DOHH2 (cell line): ENCODE measurements around the gene CPNE8.

Source experiments
- H3F3A ChIP-seq: fragments of 200-600 bp; sonication (generic), shearing (Covaris generic); 2 replicates; pipeline ENCODE4 v1.6.0; 2016; ENCODE audit warnings: antibody characterized with exemption, mild to moderate bottlenecking; ENCODE audit not compliant: control insufficient read depth, insufficient read depth
- H3K27ac ChIP-seq: fragments of 200-600 bp; sonication (generic); 2 replicates; pipeline ENCODE4 v1.5.1; 2014; ENCODE audit warnings: low read depth, mild to moderate bottlenecking, low read length, moderate library complexity
- H3K27me3 ChIP-seq: fragments of 200-600 bp; sonication (generic); 2 replicates; pipeline ENCODE4 v1.6.1; 2014; ENCODE audit warnings: mild to moderate bottlenecking, low read length, mixed read lengths; ENCODE audit not compliant: control insufficient read depth
- H3K36me3 ChIP-seq: fragments of 200-600 bp; sonication (generic); 2 replicates; pipeline ENCODE4 v1.6.1; 2014; ENCODE audit warnings: mild to moderate bottlenecking, low read length, moderate library complexity, mixed read lengths; ENCODE audit not compliant: control insufficient read depth
- H3K4me1 ChIP-seq: fragments of 200-600 bp; sonication (generic); 2 replicates; pipeline ENCODE4 v1.6.1; 2014; ENCODE audit warnings: mild to moderate bottlenecking, low read length, mixed read lengths; ENCODE audit not compliant: control insufficient read depth
- H3K4me2 ChIP-seq: fragments of 200-600 bp; sonication (generic); 2 replicates; pipeline ENCODE4 v1.6.0; 2014; ENCODE audit warnings: mild to moderate bottlenecking, low read length, moderate library complexity
- H3K4me3 ChIP-seq: fragments of 200-600 bp; sonication (generic); 2 replicates; pipeline ENCODE4 v1.5.1; 2014; ENCODE audit warnings: mild to moderate bottlenecking, low read length, mixed read lengths
- H3K79me2 ChIP-seq: fragments of 200-600 bp; sonication (generic); 2 replicates; pipeline ENCODE4 v1.6.1; 2014; ENCODE audit warnings: mild to moderate bottlenecking, low read length, mixed read lengths; ENCODE audit not compliant: control insufficient read depth
- H3K9me2 ChIP-seq: fragments of 200-600 bp; sonication (generic); replicated peaks from 2 replicates; pipeline ENCODE4 v1.6.1; 2014; ENCODE audit warnings: mild to moderate bottlenecking, low read length, mixed read lengths; ENCODE audit not compliant: control insufficient read depth
- H3K9me3 ChIP-seq: fragments of 200-600 bp; sonication (generic); 2 replicates; pipeline ENCODE4 v1.6.1; 2014; ENCODE audit warnings: antibody characterized with exemption, low read length, mixed read lengths; ENCODE audit not compliant: control insufficient read depth, insufficient read depth
- H4K20me1 ChIP-seq: fragments of 200-600 bp; sonication (generic); 2 replicates; pipeline ENCODE4 v1.6.0; 2014; ENCODE audit warnings: low read depth, mild to moderate bottlenecking, antibody characterized with exemption, low read length, moderate library complexity; ENCODE audit not compliant: control insufficient read depth, insufficient read depth
- CTCF ChIP-seq: fragments of 200-600 bp; sonication (generic); IDR thresholded peaks from one replicate; pipeline ENCODE4 v1.5.1; 2014; ENCODE audit warnings: antibody characterized with exemption, mild to moderate bottlenecking, low read depth, low read length; ENCODE audit not compliant: poor library complexity, severe bottlenecking
- EZH2phosphoT487 ChIP-seq: fragments of 200-600 bp; sonication (generic); IDR thresholded peaks from 2 replicates; pipeline ENCODE4 v1.6.1; 2017; ENCODE audit warnings: borderline replicate concordance, mild to moderate bottlenecking, antibody characterized with exemption, low read length, moderate library complexity, mixed read lengths

CPNE8 gene

DNA sequence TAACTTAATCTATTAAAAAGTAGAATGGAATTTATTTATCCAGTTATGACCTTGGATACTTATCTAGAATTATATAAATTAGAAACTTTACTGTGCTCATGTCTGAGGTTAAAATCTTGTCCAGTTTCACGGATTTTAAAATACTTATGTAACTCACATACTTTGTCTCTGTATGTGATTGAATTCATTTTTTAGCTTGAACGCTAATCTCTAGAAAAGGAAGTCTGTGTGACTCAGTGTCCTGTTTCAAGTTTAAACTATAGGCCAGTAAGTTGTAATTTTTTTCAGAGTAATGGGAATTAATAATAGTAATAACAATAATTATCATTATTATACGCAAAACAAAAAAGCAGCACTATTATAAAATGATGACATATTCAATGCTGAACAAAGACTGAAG is 168.6 kb downstream of the CPNE8 start:
- no peaks in the 10 kb centered on the region for H3K27me3 ChIP-seq
- no peaks in the 10 kb centered on the region for H3K4me1 ChIP-seq
- no peak overlapping the region for H3K4me3 ChIP-seq

DNA sequence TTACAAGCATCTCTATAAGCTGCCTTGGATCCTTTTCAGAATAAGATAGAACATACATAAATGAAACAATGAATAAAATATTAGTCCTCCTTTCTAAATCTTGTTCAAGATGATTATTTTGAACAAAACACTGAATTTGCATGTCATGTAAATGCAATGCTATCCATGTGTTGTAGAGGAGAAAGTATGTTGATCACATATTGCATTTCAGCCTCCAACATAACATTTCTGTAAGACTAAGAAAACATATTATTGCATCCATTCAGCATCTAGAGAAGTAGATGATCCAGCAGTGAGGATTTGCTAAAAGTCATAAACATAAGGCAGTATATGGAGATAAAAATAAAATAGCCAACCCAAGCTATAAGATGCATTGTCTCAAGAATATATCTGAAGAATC is 172.6 kb downstream of the CPNE8 start:
- Histone ChIP-seq H3K9me3 (no peaks in the 10 kb centered on the region), H3F3A (no peaks in the 10 kb centered on the region), H3K9me2 (no peaks in the 10 kb centered on the region), H3K4me3 (no peak overlapping the region), H3K27me3 (no peaks in the 10 kb centered on the region), H3K79me2 (no peaks in the 10 kb centered on the region), H4K20me1 (no peaks in the 10 kb centered on the region), H3K36me3 (no peaks in the 10 kb centered on the region), H3K4me2 (no peak overlapping the region), H3K27ac (no peak overlapping the region), H3K4me1 (no peaks in the 10 kb centered on the region)
- TF ChIP-seq EZH2phosphoT487 = no peak
- no peak for TF ChIP-seq CTCF

More for the DNA sequence above, 168.6 kb downstream of the CPNE8 start:
- Histone ChIP-seq H4K20me1 (no peaks in the 10 kb centered on the region), H3K27ac (no peak overlapping the region), H3K9me2 (no peaks in the 10 kb centered on the region), H3K9me3 (no peaks in the 10 kb centered on the region), H3K79me2 (no peaks in the 10 kb centered on the region), H3K4me2 (no peak overlapping the region), H3F3A (no peaks in the 10 kb centered on the region), H3K36me3 (no peaks in the 10 kb centered on the region)
- TF ChIP-seq CTCF = no peak
- no peak for TF ChIP-seq EZH2phosphoT487

DNA sequence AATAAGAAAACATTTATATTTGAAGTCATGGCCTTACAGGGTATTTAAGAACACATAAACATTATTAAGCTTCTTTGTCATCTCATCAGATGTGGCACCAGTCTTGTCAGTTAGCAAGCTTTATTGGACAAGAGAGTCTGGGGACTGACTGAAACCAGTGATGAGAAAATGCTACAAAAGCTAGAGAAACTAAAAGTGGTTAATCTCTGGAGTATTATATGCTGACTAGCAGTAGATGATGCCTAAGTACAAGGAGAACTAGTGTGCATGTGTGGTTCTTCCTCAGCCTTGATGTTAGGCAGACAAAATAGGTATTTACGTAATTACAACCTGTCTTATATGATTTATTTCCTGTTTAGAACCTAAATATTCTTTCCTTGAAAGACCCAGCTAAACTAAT is 176.5 kb downstream of the CPNE8 start:
- H4K20me1 ChIP-seq = no peaks in the 10 kb centered on the region
- TF ChIP-seq CTCF (no peak), EZH2phosphoT487 (no peak)
- no peaks in the 10 kb centered on the region for H3F3A ChIP-seq
- no peaks in the 10 kb centered on the region for H3K4me1 ChIP-seq
- no peaks in the 10 kb centered on the region; the same call in 1 of the 2 replicates for H3K9me3 ChIP-seq
- H3K4me3 ChIP-seq = no peak overlapping the region
- H3K27ac ChIP-seq = no peak overlapping the region
- no peaks in the 10 kb centered on the region for H3K9me2 ChIP-seq
- no peaks in the 10 kb centered on the region for H3K36me3 ChIP-seq
- no peaks in the 10 kb centered on the region for H3K79me2 ChIP-seq
- no peak overlapping the region for H3K4me2 ChIP-seq
- H3K27me3 ChIP-seq = no peaks in the 10 kb centered on the region
